Right lobe of liver (tissue), 6 donors: ENCODE data around the gene TGFBR2. TPM values are rescaled to one million over a fixed set of nuclear protein-coding genes. Genes with fewer than 3 reads are reported as not detected.
A peak's percentile ranks its signal among the peaks of the same experiment; 100 is the strongest.

ENCODE experiments used
- ATAC-seq, 4 donors: fragments of 200-7000 bp; cut with Tn5 transposase; one replicate each; pipeline ENCODE4 v1.9.1; 2020; ENCODE audit warnings: mild to moderate bottlenecking in 4 of 4, moderate library complexity in 4 of 4
- DNase-seq, 3 donors: peaks; one replicate each; pipeline ENCODE4 v3.0.0-alpha.2; 2020
- H3K27ac ChIP-seq, 3 donors: fragments of 200-600 bp; one replicate each; pipeline ENCODE4 v1.8.0; 2022
- H3K27me3 ChIP-seq, 2 donors: fragments of 200-600 bp; one replicate each; pipeline ENCODE4 v1.8.0; 2022
- H3K36me3 ChIP-seq, 4 donors: fragments of 200-600 bp; sonication (generic) in 1 of 4; one replicate each; pipeline versions ENCODE4 v1.5.1 to v1.8.0; 2017 to 2022; ENCODE audit warnings: control low read depth in 1 of 4
- H3K4me1 ChIP-seq, 4 donors: fragments of 200-600 bp; sonication (generic) in 1 of 4; one replicate each; pipeline versions ENCODE4 v1.5.1 to v1.8.0; 2017 to 2022; ENCODE audit warnings: control low read depth in 1 of 4
- H3K4me3 ChIP-seq, 3 donors: fragments of 200-600 bp; one replicate each; pipeline ENCODE4 v1.8.0; 2022
- H3K9me3 ChIP-seq, 4 donors: fragments of 200-600 bp; sonication (generic) in 1 of 4; one replicate each; pipeline versions ENCODE4 v1.5.1 to v1.8.0; 2017 to 2022; ENCODE audit warnings: control low read depth in 1 of 4
- CTCF ChIP-seq, 4 donors: fragments of 200-600 bp in 3 of 4; fragments of 450-650 bp in 1 of 4; IDR thresholded peaks; one replicate each; pipeline versions ENCODE4 v1.5.1 to v1.8.0; 2016 to 2022; ENCODE audit warnings: antibody characterized with exemption in 4 of 4, mild to moderate bottlenecking in 2 of 4
- POLR2A ChIP-seq: fragments of 450-650 bp; IDR thresholded peaks from one replicate; pipeline ENCODE4 v1.6.1; 2017; ENCODE audit warnings: antibody characterized with exemption, mild to moderate bottlenecking
- whole genome bisulfite sequencing: methylation state at CpG from one replicate; pipeline ENCODE4 v1.1.6; 2018; ENCODE audit warnings: low coverage, low lambda C conversion rate; ENCODE audit not compliant: insufficient coverage; ENCODE audit errors: missing lambda C conversion rate; 5-methylcytosine and 5-hydroxymethylcytosine counted together
- intact Hi-C, 2 donors: fragments of 100-400 bp; cut with DNase I; formaldehyde crosslinking; loops; one replicate each; pipeline versions ENCODE4 v1.11.2 to v1.14.1; 2022
- total RNA-seq, 6 experiments: library from RNA; depleted of rRNA in 2 of 6; stranded (reverse); fragments of >200 nt in 2 of 6; fragmentation: NEBNext Ultra II Directional in 3 of 6; extraction: Animal tissue kit (Norgen Biotek cat#: 25700) in 3 of 6; gene quantifications; one replicate each; pipeline versions ENCODE4 v1.1.0 to v1.2.4, GENCODE V29; 2016 to 2023
- donor health status: DM: no; HTN: yes; CAD: no.
- donor health status: DM: no; HTN: no; CAD: no.
- donor health status: DM: no; HTN: no; CAD: no.
- donor health status: DM: no; HTN: yes; CAD: no.
- donor health status: DM: no; HTN: yes; CAD: no.

The TGFBR2 gene
- total RNA-seq, 6 experiments from 2014 or later: 24.9 to 52.6 (median 45.5) TPM

GRCh38 chr3:30634761-30635735, 28.6 kb downstream of the TGFBR2 start:
- intact Hi-C loops: no loop called here
- no peak overlapping the region for H3K27ac ChIP-seq
- peaks cover 0 to 33% (median 8%) of the 10 kb centered on the region in 4 donors for H3K4me1 ChIP-seq

GRCh38 chr3:30637310-30638219, 31.2 kb downstream of the TGFBR2 start:
- no peak overlapping the region for H3K27ac ChIP-seq
- 82% methylated on average over 8 of the region's 10 CpGs for WGBS

More at GRCh38 chr3:30634761-30635735, 28.6 kb downstream of the TGFBR2 start:
- WGBS: 71% methylated on average over 3 of the region's 3 CpGs
- no peak overlapping the region for H3K4me3 ChIP-seq
- DNase-seq (no peak), ATAC-seq (no peak)
- H3K36me3 ChIP-seq: no peaks in the 10 kb centered on the region
- no peak for TF ChIP-seq POLR2A
- TF ChIP-seq CTCF (IDR thresholded peaks at IDR 0.05): no peak
- H3K9me3 ChIP-seq: no peaks in the 10 kb centered on the region
- no peaks in the 10 kb centered on the region for H3K27me3 ChIP-seq

GRCh38 chr3:30638685-30639412, 32.4 kb downstream of the TGFBR2 start:
- Histone ChIP-seq H3K4me3 (no peak overlapping the region), H3K27ac (no peak overlapping the region), H3K9me3 (no peaks in the 10 kb centered on the region), H3K4me1 (peaks cover 0 to 31% (median under 1%) of the 10 kb centered on the region in 4 donors), H3K27me3 (no peaks in the 10 kb centered on the region), H3K36me3 (no peaks in the 10 kb centered on the region)
- intact Hi-C loops: no loop called here
- no peak for TF ChIP-seq CTCF (IDR thresholded peaks at IDR 0.05)
- TF ChIP-seq POLR2A: no peak
- WGBS: 64% methylated on average over 4 of the region's 4 CpGs
- DNase-seq: no peak
- ATAC-seq: peak in 1 of 4 donors; percentile 34

More at GRCh38 chr3:30637310-30638219, 31.2 kb downstream of the TGFBR2 start:
- ATAC-seq (no peak), DNase-seq (no peak)
- no peaks in the 10 kb centered on the region for H3K9me3 ChIP-seq
- intact Hi-C loops: no loop called here
- no peaks in the 10 kb centered on the region for H3K36me3 ChIP-seq
- no peaks in the 10 kb centered on the region for H3K27me3 ChIP-seq
- TF ChIP-seq POLR2A: no peak
- TF ChIP-seq CTCF (IDR thresholded peaks at IDR 0.05): no peak
- no peak overlapping the region for H3K4me3 ChIP-seq
- H3K4me1 ChIP-seq: peaks cover 0 to 26% (median 0%) of the 10 kb centered on the region in 4 donors

GRCh38 chr3:30639937-30640336, 33.5 kb downstream of the TGFBR2 start:
- Histone ChIP-seq H3K9me3 (no peaks in the 10 kb centered on the region), H3K27ac (no peak overlapping the region), H3K4me3 (no peak overlapping the region), H3K36me3 (no peaks in the 10 kb centered on the region), H3K27me3 (no peaks in the 10 kb centered on the region), H3K4me1 (peaks cover 0 to 39% (median 6%) of the 10 kb centered on the region in 4 donors)
- TF ChIP-seq POLR2A (no peak), CTCF (IDR thresholded peaks at IDR 0.05) (no peak)
- WGBS: 79% methylated on average over 1 of the region's 1 CpG
- peak in 1 of 4 donors; percentile 29 for ATAC-seq
- intact Hi-C loops: no loop called here
- DNase-seq: no peak
